SK-N-MC (cell line): ENCODE data around the gene CEP83.

Experiments used
- EZH2 ChIP-seq: fragments of 200-600 bp; sonication (generic); IDR thresholded peaks from one replicate; pipeline ENCODE4 v1.6.1; 2017; ENCODE audit warnings: antibody characterized with exemption
- POLR2AphosphoS5 ChIP-seq: IDR thresholded peaks from 2 replicates; pipeline ENCODE4 v1.6.1; 2012; ENCODE audit warnings: mild to moderate bottlenecking, low read depth, low read length, borderline replicate concordance

DNA sequence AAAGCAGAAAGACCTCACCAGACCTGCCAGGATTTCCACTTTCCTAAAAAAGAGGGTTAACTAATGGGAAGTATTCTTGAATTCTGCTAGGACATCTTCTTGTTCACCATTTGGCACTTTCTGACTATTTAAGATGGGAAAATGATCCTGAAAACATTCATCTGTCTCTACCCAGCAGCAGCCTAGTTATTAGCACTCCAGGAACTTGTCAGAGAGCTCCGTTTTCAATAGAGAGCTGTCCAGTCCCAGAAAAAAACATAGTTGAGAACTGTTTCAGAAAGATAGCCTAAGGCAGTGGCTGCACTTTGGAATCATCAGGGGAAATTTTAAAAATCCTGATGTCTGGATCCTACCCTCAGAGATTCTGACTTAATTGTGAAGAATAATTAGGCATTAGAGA lies 22.1 kb upstream of the CEP83 start:
- TF ChIP-seq EZH2 (no peak), POLR2AphosphoS5 (no peak)
